Mesenchymal stem cell (in vitro differentiated cells and primary cell): ENCODE results near the gene PRRC2C.

Experiments used
- DNase-seq: peaks from one replicate; pipeline ENCODE4 v3.0.0-alpha.2; 2013
- H2AFZ ChIP-seq: one replicate; pipeline ENCODE4 v1.6.1; 2013; ENCODE audit warnings: low read depth, mild to moderate bottlenecking, control low read depth, inconsistent platforms, low read length, moderate library complexity
- H2AK5ac ChIP-seq: 2 replicates; pipeline ENCODE4 v1.6.1; 2013; ENCODE audit warnings: low read length, moderate library complexity, mild to moderate bottlenecking, inconsistent platforms; ENCODE audit not compliant: severe bottlenecking
- H2BK120ac ChIP-seq: one replicate; pipeline ENCODE4 v1.6.1; 2013; ENCODE audit warnings: low read depth, mild to moderate bottlenecking, inconsistent platforms, low read length, moderate library complexity
- H2BK12ac ChIP-seq, 2 experiments: one replicate each; pipeline ENCODE4 v1.6.1; 2013; ENCODE audit warnings: inconsistent platforms in 2 of 2, low read length in 2 of 2, mild to moderate bottlenecking in 2 of 2, moderate library complexity in 2 of 2, control low read depth in 1 of 2
- H2BK15ac ChIP-seq: one replicate; pipeline ENCODE4 v1.6.1; 2013; ENCODE audit warnings: mild to moderate bottlenecking, low read depth, inconsistent platforms; ENCODE audit not compliant: poor library complexity, severe bottlenecking
- H2BK5ac ChIP-seq: 2 replicates; pipeline ENCODE4 v1.6.1; 2013; ENCODE audit warnings: low read depth, mild to moderate bottlenecking, low read length, control low read depth, inconsistent platforms; ENCODE audit not compliant: poor library complexity, severe bottlenecking
- H3K14ac ChIP-seq, 2 experiments: one replicate each; pipeline ENCODE4 v1.6.1; 2013; ENCODE audit warnings: inconsistent platforms in 2 of 2, low read length in 2 of 2, control low read depth in 1 of 2, mild to moderate bottlenecking in 1 of 2, moderate library complexity in 1 of 2
- H3K18ac ChIP-seq, 2 experiments: one replicate each; pipeline ENCODE4 v1.6.1; 2013; ENCODE audit warnings: inconsistent platforms in 2 of 2, low read length in 2 of 2, control low read depth in 1 of 2, low read depth in 1 of 2, mild to moderate bottlenecking in 1 of 2
- H3K23ac ChIP-seq, 2 experiments: one replicate each; pipeline ENCODE4 v1.6.1; 2013; ENCODE audit warnings: inconsistent platforms in 2 of 2, low read length in 2 of 2, mild to moderate bottlenecking in 2 of 2, moderate library complexity in 2 of 2, control low read depth in 1 of 2
- H3K27ac ChIP-seq: 2 replicates; pipeline ENCODE4 v1.5.1; 2013; ENCODE audit warnings: mild to moderate bottlenecking, moderate library complexity, low read length, control low read depth, inconsistent platforms; ENCODE audit not compliant: poor library complexity, severe bottlenecking
- H3K27me3 ChIP-seq, 2 experiments: 2 replicates each; pipeline versions ENCODE4 v1.6.1 to v1.7.0; 2013; ENCODE audit warnings: low read length in 2 of 2, mild to moderate bottlenecking in 2 of 2, moderate library complexity in 2 of 2, control low read depth in 1 of 2, inconsistent platforms in 1 of 2; ENCODE audit not compliant: control insufficient read depth in 1 of 2, insufficient read depth in 1 of 2
- H3K36me3 ChIP-seq, 2 experiments: 2 replicates each; pipeline versions ENCODE4 v1.6.1 to v1.7.0; 2013; ENCODE audit warnings: low read length in 2 of 2, control low read depth in 1 of 2, inconsistent platforms in 1 of 2, low read depth in 1 of 2, mild to moderate bottlenecking in 1 of 2; ENCODE audit not compliant: insufficient read depth in 2 of 2, control insufficient read depth in 1 of 2
- H3K4ac ChIP-seq, 2 experiments: one replicate each; pipeline ENCODE4 v1.6.1; 2013; ENCODE audit warnings: inconsistent platforms in 2 of 2, low read length in 2 of 2, mild to moderate bottlenecking in 2 of 2, moderate library complexity in 2 of 2, control low read depth in 1 of 2, low read depth in 1 of 2
- H3K4me1 ChIP-seq: 2 replicates; pipeline ENCODE4 v1.6.1; 2013; ENCODE audit warnings: low read depth, low read length, control low read depth; ENCODE audit not compliant: control insufficient read depth, insufficient read depth
- H3K4me2 ChIP-seq: 2 replicates; pipeline ENCODE4 v1.6.1; 2013; ENCODE audit warnings: low read length, mild to moderate bottlenecking, inconsistent platforms; ENCODE audit not compliant: poor library complexity, severe bottlenecking
- H3K4me3 ChIP-seq, 2 experiments: 2 replicates each; pipeline versions ENCODE4 v1.5.1 to v1.7.0; 2013; ENCODE audit warnings: low read length in 2 of 2, mild to moderate bottlenecking in 2 of 2, control low read depth in 1 of 2, low read depth in 1 of 2; ENCODE audit not compliant: insufficient read depth in 1 of 2
- H3K79me1 ChIP-seq: replicated peaks from 2 replicates; pipeline ENCODE4 v1.6.1; 2013; ENCODE audit warnings: mild to moderate bottlenecking, control low read depth, low read length, inconsistent platforms; ENCODE audit not compliant: poor library complexity, severe bottlenecking
- H3K9ac ChIP-seq: 2 replicates; pipeline ENCODE4 v1.7.0; 2013; ENCODE audit warnings: mild to moderate bottlenecking, low read length, moderate library complexity
- H3K9me3 ChIP-seq: 2 replicates; pipeline ENCODE4 v1.7.0; 2013; ENCODE audit warnings: mild to moderate bottlenecking, low read length; ENCODE audit not compliant: control insufficient read depth
- H4K8ac ChIP-seq: one replicate; pipeline ENCODE4 v1.6.1; 2013; ENCODE audit warnings: inconsistent platforms, mild to moderate bottlenecking, low read length, moderate library complexity
- H4K91ac ChIP-seq: one replicate; pipeline ENCODE4 v1.6.1; 2013; ENCODE audit warnings: mild to moderate bottlenecking, low read length, inconsistent platforms
- WGBS: methylation state at CpG from one replicate; pipeline ENCODE4 v1.1.7; 2013; ENCODE audit warnings: mixed read lengths; 5-methylcytosine and 5-hydroxymethylcytosine counted together

The PRRC2C gene

GRCh38 chr1:171616586-171616985, 131.3 kb downstream of the PRRC2C start:
- 67% methylated on average over 2 of the region's 2 CpGs for WGBS
- no peak overlapping the region for H2BK120ac ChIP-seq

DNA sequence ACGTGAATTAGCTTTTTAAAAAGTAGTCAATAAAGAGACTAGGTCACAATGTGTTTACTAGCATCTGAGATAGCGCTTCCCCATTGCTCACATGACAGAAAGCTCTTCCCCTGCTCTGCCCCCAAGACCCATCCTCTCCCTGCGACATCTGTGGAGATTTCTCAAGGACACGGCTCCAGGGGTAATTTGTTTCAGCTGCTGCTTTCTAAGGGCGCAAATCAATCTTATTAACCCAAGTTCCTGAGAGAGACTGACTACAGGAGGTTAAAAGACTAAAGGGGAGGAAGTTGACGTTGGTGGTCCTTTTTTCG, 136.8 kb downstream of the PRRC2C start, which contains the start of gene MYOCOS:
TSS of gene MYOCOS (plus strand) at position 92 of the 311 bp plus-strand sequence. CDS start 1,641 bp downstream, outside the sequence.
- WGBS: 80% methylated on average over 6 of the region's 7 CpGs
- no peak for DNase-seq
- Histone ChIP-seq H2BK15ac (no peak within 1 kb of the TSS), H3K27me3 (peaks cover 0 to 5% of the 10 kb centered on the region in 2 experiments), H3K27ac (no peak within 1 kb of the TSS), H2BK120ac (no peak within 1 kb of the TSS), H3K4me2 (no peak within 1 kb of the TSS), H3K23ac (no peak within 1 kb of the TSS), H3K9ac (no peak within 1 kb of the TSS), H4K91ac (no peak within 1 kb of the TSS), H2BK12ac (no peak within 1 kb of the TSS), H3K36me3 (no peaks in the 10 kb centered on the region), H2AK5ac (no peak within 1 kb of the TSS), H3K4me3 (no peak within 1 kb of the TSS), H3K18ac (no peak within 1 kb of the TSS), H3K14ac (no peak within 1 kb of the TSS), H2BK5ac (no peak within 1 kb of the TSS), H3K4me1 (no peaks in the 10 kb centered on the region), H4K8ac (no peak within 1 kb of the TSS), H2AFZ (no peak within 1 kb of the TSS), H3K4ac (no peak within 1 kb of the TSS), H3K9me3 (no peaks in the 10 kb centered on the region), H3K79me1 (no peaks in the 10 kb centered on the region)

More at GRCh38 chr1:171616586-171616985, 131.3 kb downstream of the PRRC2C start:
- no peak overlapping the region for H2BK12ac ChIP-seq
- no peak overlapping the region for H4K8ac ChIP-seq
- H3K9me3 ChIP-seq: no peaks in the 10 kb centered on the region
- no peaks in the 10 kb centered on the region for H3K27me3 ChIP-seq
- no peak overlapping the region for H2AFZ ChIP-seq
- no peak overlapping the region for H2BK5ac ChIP-seq
- no peak for DNase-seq
- no peak overlapping the region for H3K18ac ChIP-seq
- no peak overlapping the region for H3K4ac ChIP-seq
- H2BK15ac ChIP-seq: no peak overlapping the region
- H3K36me3 ChIP-seq: no peaks in the 10 kb centered on the region
- no peak overlapping the region for H3K9ac ChIP-seq
- no peaks in the 10 kb centered on the region for H3K79me1 ChIP-seq
- no peak overlapping the region for H3K27ac ChIP-seq
- no peak overlapping the region for H4K91ac ChIP-seq
- H3K14ac ChIP-seq: peak overlapping the region in 1 of 2 experiments; percentile 83
- H3K23ac ChIP-seq: no peak overlapping the region
- H3K4me1 ChIP-seq: no peaks in the 10 kb centered on the region
- H3K4me3 ChIP-seq: no peak overlapping the region
- H3K4me2 ChIP-seq: no peak overlapping the region
- no peak overlapping the region for H2AK5ac ChIP-seq

DNA sequence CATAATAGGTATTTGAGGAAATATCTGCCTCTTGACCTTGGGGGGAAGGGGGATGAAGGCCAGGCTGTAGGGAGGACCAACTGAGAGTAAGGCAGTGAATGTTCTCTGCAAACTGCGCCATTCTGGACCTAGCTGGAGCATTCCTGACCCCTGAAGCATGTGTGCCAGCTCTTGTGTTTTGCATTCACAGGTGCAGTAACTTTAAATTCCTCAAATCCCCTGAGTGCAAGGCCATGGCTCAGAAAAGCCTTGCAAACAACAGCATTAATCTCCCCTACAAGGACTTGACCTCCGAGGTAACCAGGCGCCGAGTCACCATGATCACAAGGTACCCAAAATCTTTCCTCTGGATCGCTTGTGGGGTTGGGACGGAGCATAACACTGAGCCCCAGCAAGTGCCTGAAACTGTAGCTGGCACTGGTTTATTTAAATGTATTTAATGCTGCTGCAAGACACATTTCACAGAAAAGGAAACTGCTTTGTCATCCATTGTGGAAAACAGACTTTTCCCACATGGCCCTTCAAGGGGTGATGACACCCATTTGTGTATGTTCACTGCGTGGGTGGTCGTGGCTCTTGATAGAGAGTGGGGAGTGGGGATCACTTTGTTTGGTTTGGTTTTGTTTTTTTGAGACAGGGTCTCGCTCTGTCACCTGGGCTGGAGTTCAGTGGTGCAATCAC, 138.5 kb downstream of the PRRC2C start:
- Histone ChIP-seq H3K23ac (no peak overlapping the region), H3K27me3 (peaks cover 0 to 7% of the 10 kb centered on the region in 2 experiments), H3K4ac (no peak overlapping the region), H2BK120ac (no peak overlapping the region), H4K91ac (no peak overlapping the region), H2AK5ac (no peak overlapping the region), H3K27ac (no peak overlapping the region), H3K9me3 (no peaks in the 10 kb centered on the region), H2BK5ac (no peak overlapping the region), H3K18ac (no peak overlapping the region), H2BK12ac (no peak overlapping the region), H3K4me2 (no peak overlapping the region), H3K4me1 (no peaks in the 10 kb centered on the region), H3K4me3 (no peak overlapping the region), H3K36me3 (no peaks in the 10 kb centered on the region), H2BK15ac (no peak overlapping the region), H4K8ac (no peak overlapping the region), H3K14ac (no peak overlapping the region), H3K9ac (no peak overlapping the region), H2AFZ (no peak overlapping the region), H3K79me1 (no peaks in the 10 kb centered on the region)
- no peak for DNase-seq
- WGBS: 69% methylated on average over 8 of the region's 9 CpGs

DNA sequence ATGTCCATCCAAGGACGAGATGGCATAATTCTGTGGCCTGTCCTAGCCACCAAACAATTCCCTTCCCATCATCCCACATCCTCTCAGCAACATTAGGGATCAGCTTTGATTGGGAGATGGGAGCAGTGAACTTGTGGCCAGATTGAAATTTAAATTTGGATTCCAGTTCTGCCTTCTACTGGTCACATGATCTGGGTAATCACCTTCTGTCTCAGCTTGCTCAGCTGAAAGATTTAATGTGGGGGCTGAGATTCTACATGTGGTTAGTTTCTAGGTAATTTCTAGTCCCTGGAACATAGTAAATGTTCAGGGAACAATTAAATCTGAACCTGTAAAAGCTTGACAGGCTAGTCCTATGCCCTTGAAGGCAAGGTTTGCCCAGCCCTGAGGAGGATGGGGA, 139.9 kb downstream of the PRRC2C start:
- Histone ChIP-seq H3K4ac (no peak overlapping the region), H2AFZ (no peak overlapping the region), H3K27ac (no peak overlapping the region), H3K14ac (no peak overlapping the region), H3K27me3 (peaks cover 0 to 15% of the 10 kb centered on the region in 2 experiments), H2AK5ac (no peak overlapping the region), H3K18ac (no peak overlapping the region), H3K23ac (no peak overlapping the region), H4K91ac (no peak overlapping the region), H3K4me1 (no peaks in the 10 kb centered on the region), H4K8ac (no peak overlapping the region), H3K4me2 (no peak overlapping the region), H3K9ac (no peak overlapping the region), H3K79me1 (no peaks in the 10 kb centered on the region), H3K4me3 (no peak overlapping the region), H2BK5ac (no peak overlapping the region), H2BK120ac (no peak overlapping the region), H3K9me3 (no peaks in the 10 kb centered on the region), H3K36me3 (no peaks in the 10 kb centered on the region), H2BK12ac (no peak overlapping the region), H2BK15ac (no peak overlapping the region)
- no CpG with 5 or more reads among the region's 1 CpG for WGBS
- no peak for DNase-seq
